Tibial nerve (tissue), 4 donors: ENCODE measurements around the gene BTD.

Experiments
- CTCF ChIP-seq, 5 experiments: fragments of 200-600 bp in 3 of 5; fragments of 450-650 bp in 2 of 5; sonication (generic) in 3 of 5; IDR thresholded peaks; one replicate each; pipeline ENCODE4 v1.5.1; 2016 to 2019; ENCODE audit warnings: antibody characterized with exemption in 5 of 5, mild to moderate bottlenecking in 3 of 5, moderate library complexity in 2 of 5
- EP300 ChIP-seq, 2 donors: sonication (generic); formaldehyde crosslinking; IDR thresholded peaks; one replicate each; pipeline ENCODE4 v1.6.1; 2017; ENCODE audit warnings: antibody characterized with exemption in 2 of 2, mild to moderate bottlenecking in 1 of 2
- POLR2A ChIP-seq, 2 donors: fragments of 450-650 bp; IDR thresholded peaks; one replicate each; pipeline ENCODE4 v1.6.1; 2017; ENCODE audit warnings: antibody characterized with exemption in 2 of 2, mild to moderate bottlenecking in 2 of 2, moderate library complexity in 2 of 2

- TF ChIP-seq POLR2A (IDR thresholded peaks at IDR 0.05) (no peak), EP300 (IDR thresholded peaks at IDR 0.05) (no peak), CTCF (IDR thresholded peaks at IDR 0.05) (no peak)
Observed at GRCh38 chr3:15611018-15611417, 9.5 kb downstream of the BTD start.
